ENCODE results near the gene TTN. TPM values are rescaled to one million over a fixed set of nuclear protein-coding genes. Genes with fewer than 3 reads are reported as not detected.
A peak's percentile ranks its signal among the peaks of the same experiment; 100 is the strongest.

Gene TTN
- total RNA-seq, 1 experiment from 2014 or later = 0.24 TPM

GRCh38 chr2:178770518-178770917 is 36.7 kb downstream of the TTN start:
- H3K27me3 Mint-ChIP-seq (ENCODE audit: unreplicated experiment) = peaks cover 16% of the 10 kb centered on the region
- no peak overlapping the region for H3K4me3 Mint-ChIP-seq (ENCODE audit: low read depth, unreplicated experiment)
- H3K9me3 Mint-ChIP-seq (ENCODE audit: low read depth, unreplicated experiment) = peaks cover 4% of the 10 kb centered on the region
- CTCF ChIA-PET = no interaction called here
- intact Hi-C loops (cut with micrococcal nuclease; ENCODE audit: unreplicated experiment) = no loop called here
- H3K4me1 Mint-ChIP-seq (ENCODE audit: low read depth, unreplicated experiment) = no peaks in the 10 kb centered on the region
- no TSS peak for BruUV-seq (replicated peaks)
- no peak for TF ChIP-seq CTCF (IDR thresholded peaks at IDR 0.05; ENCODE audit: unreplicated experiment)
- H3K27ac Mint-ChIP-seq (ENCODE audit: unreplicated experiment) = no peak overlapping the region
- no peak for DNase-seq
- no peaks in the 10 kb centered on the region for H3K36me3 Mint-ChIP-seq (ENCODE audit: insufficient read depth, unreplicated experiment)

GRCh38 chr2:178767094-178768060 is 39.8 kb downstream of the TTN start:
- no TSS peak for BruUV-seq (replicated peaks)
- H3K4me3 Mint-ChIP-seq (ENCODE audit: low read depth, unreplicated experiment) = no peak overlapping the region
- H3K4me1 Mint-ChIP-seq (ENCODE audit: low read depth, unreplicated experiment) = no peaks in the 10 kb centered on the region
- H3K27ac Mint-ChIP-seq (ENCODE audit: unreplicated experiment) = no peak overlapping the region
- CTCF ChIA-PET = no interaction called here
- H3K9me3 Mint-ChIP-seq (ENCODE audit: low read depth, unreplicated experiment) = no peaks in the 10 kb centered on the region
- intact Hi-C loops (cut with micrococcal nuclease; ENCODE audit: unreplicated experiment) = loop anchor here (10.0 kb wide), 1 partner anchor 337 kb away; no protein-coding TSS in a partner anchor
- H3K27me3 Mint-ChIP-seq (ENCODE audit: unreplicated experiment) = peaks cover 16% of the 10 kb centered on the region
- no peak for TF ChIP-seq CTCF (IDR thresholded peaks at IDR 0.05; ENCODE audit: unreplicated experiment)
- DNase-seq = no peak
- H3K36me3 Mint-ChIP-seq (ENCODE audit: insufficient read depth, unreplicated experiment) = no peaks in the 10 kb centered on the region

GRCh38 chr2:178764097-178764496 is 43.1 kb downstream of the TTN start:
- Mint-ChIP-seq H3K4me1 (ENCODE audit: low read depth, unreplicated experiment) (no peaks in the 10 kb centered on the region), H3K27me3 (ENCODE audit: unreplicated experiment) (no peaks in the 10 kb centered on the region), H3K27ac (ENCODE audit: unreplicated experiment) (no peak overlapping the region), H3K4me3 (ENCODE audit: low read depth, unreplicated experiment) (no peak overlapping the region), H3K9me3 (ENCODE audit: low read depth, unreplicated experiment) (no peaks in the 10 kb centered on the region), H3K36me3 (ENCODE audit: insufficient read depth, unreplicated experiment) (no peaks in the 10 kb centered on the region)
- CTCF ChIA-PET = no interaction called here
- DNase-seq = no peak
- TF ChIP-seq CTCF (IDR thresholded peaks at IDR 0.05; ENCODE audit: unreplicated experiment) = no peak
- no TSS peak for BruUV-seq (replicated peaks)
- intact Hi-C loops (cut with micrococcal nuclease; ENCODE audit: unreplicated experiment) = loop anchor here (10.0 kb wide), 1 partner anchor 341 kb away; no protein-coding TSS in a partner anchor

GRCh38 chr2:178761759-178762371 is 45.4 kb downstream of the TTN start:
- DNase-seq = peak; percentile 51
- CTCF ChIA-PET = interaction anchor here (0.7 to 1.1 kb wide), 4 partner anchors 147 to 368 kb away, joined by 3 to 5 read pairs (median 4); no protein-coding TSS in a partner anchor
- no peaks in the 10 kb centered on the region for H3K9me3 Mint-ChIP-seq (ENCODE audit: low read depth, unreplicated experiment)
- no peaks in the 10 kb centered on the region for H3K27me3 Mint-ChIP-seq (ENCODE audit: unreplicated experiment)
- H3K4me3 Mint-ChIP-seq (ENCODE audit: low read depth, unreplicated experiment) = no peak overlapping the region
- no peaks in the 10 kb centered on the region for H3K36me3 Mint-ChIP-seq (ENCODE audit: insufficient read depth, unreplicated experiment)
- intact Hi-C loops (cut with micrococcal nuclease; ENCODE audit: unreplicated experiment) = loop anchor here (1.0 to 10.0 kb wide), 2 partner anchors 152 to 343 kb away; no protein-coding TSS in a partner anchor
- H3K27ac Mint-ChIP-seq (ENCODE audit: unreplicated experiment) = no peak overlapping the region
- H3K4me1 Mint-ChIP-seq (ENCODE audit: low read depth, unreplicated experiment) = no peaks in the 10 kb centered on the region
- BruUV-seq (replicated peaks) = no TSS peak
- TF ChIP-seq CTCF (IDR thresholded peaks at IDR 0.05; ENCODE audit: unreplicated experiment) = peak; percentile 72

Measured in Calu3 (cell line).